GM12873 (cell line): Measurements from ENCODE around the gene CDH4.

Experiments
- TF ChIP-seq, protein P1 (sequence below): IDR thresholded peaks from 2 replicates; pipeline ENCODE4 v1.5.1; 2012; ENCODE audit warnings: low read depth, mild to moderate bottlenecking, moderate library complexity, low read length, control low read depth; ENCODE audit not compliant: insufficient read depth; ENCODE audit errors: missing control alignments

Gene CDH4

GRCh38 chr20:61706259-61706961, 454.3 kb downstream of the CDH4 start:
- TF ChIP-seq, protein P1, sequence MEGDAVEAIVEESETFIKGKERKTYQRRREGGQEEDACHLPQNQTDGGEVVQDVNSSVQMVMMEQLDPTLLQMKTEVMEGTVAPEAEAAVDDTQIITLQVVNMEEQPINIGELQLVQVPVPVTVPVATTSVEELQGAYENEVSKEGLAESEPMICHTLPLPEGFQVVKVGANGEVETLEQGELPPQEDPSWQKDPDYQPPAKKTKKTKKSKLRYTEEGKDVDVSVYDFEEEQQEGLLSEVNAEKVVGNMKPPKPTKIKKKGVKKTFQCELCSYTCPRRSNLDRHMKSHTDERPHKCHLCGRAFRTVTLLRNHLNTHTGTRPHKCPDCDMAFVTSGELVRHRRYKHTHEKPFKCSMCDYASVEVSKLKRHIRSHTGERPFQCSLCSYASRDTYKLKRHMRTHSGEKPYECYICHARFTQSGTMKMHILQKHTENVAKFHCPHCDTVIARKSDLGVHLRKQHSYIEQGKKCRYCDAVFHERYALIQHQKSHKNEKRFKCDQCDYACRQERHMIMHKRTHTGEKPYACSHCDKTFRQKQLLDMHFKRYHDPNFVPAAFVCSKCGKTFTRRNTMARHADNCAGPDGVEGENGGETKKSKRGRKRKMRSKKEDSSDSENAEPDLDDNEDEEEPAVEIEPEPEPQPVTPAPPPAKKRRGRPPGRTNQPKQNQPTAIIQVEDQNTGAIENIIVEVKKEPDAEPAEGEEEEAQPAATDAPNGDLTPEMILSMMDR, result no peak

DNA sequence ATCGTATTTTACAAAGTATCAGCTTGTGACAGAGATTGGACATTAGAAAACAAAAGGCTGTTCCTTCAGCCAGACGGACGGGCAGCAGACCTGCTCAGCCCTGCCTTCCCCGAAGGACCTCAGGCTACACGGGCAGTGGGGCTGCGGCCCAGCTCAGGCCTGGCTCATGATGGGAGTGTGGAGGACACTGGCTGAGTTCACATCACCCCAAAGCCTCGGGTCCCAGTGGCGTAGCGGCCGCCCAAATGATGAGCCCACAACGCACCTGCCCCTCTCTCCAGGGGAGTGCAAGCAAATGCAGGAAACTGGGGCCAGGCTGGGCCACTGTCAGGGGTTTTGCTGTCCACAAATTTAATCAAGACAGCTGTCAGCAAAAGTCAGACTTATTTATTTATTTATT, 456.8 kb downstream of the CDH4 start:
- TF ChIP-seq, protein P1, result no peak

DNA sequence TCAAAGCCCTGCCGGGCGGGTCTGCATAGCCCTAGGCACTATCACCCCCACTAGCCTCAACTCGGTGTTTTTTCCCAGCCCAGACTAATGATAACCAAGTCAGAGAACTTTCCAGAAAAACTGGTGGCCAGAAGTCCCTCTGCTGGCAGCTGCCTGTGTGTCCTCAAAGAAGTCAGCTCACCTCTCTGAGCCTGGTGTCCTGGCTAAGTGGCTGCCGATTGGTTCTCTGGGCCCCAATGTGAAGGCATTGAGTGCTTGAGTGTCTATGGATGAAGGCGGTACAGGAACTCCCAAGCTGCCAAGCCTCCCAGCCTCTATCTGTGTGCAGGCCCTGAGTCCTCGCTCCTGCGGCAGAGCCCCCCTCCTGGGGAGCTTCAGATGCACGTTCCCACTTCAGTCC, 458.0 kb downstream of the CDH4 start:
- TF ChIP-seq, protein P1, result no peak

DNA sequence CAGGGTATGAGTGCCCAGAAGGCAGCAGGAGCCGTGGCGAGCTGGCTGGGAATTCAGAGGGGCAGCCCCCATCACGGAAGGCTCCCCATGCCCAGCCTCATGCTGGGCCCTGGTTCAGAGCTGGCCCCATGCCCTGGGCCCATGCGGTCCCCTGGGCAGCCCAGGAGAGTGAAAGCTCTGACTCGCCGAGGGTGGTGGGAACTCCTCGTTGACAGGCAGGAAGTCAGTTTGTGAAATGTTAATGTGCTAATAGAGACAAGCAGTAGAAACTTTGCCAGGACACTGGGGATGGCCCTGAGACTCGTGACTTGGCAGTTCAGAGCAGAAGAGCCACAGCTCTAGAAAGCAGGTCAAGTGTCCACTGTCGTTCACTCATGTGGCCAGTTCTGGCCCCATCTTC, 460.6 kb downstream of the CDH4 start:
- TF ChIP-seq, protein P1, result no peak

GRCh38 chr20:61718361-61719005, 466.4 kb downstream of the CDH4 start:
- TF ChIP-seq, protein P1, result no peak

- TF ChIP-seq, protein P1, result no peak
Observed at GRCh38 chr20:61719691-61720347, 467.8 kb downstream of the CDH4 start.

DNA sequence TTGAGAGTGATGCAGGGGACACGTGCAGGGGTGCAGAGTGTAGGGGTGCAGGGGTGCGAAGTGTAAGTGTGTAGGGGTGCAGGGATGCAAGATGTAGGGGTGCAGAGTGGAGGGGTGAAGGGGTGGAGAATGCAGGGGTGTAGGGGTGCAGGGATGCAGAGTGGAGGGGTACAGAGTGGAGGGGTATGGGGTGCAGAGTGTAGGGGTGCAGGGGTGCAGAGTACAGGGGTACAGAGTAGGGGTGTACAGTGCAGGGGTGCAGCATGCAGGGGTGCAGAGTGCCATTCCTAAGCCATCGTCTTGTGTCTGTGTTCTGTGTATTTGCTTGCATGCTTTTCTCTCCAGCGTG, 468.3 kb downstream of the CDH4 start:
- TF ChIP-seq, protein P1, result no peak
